HCT116 (cell line): ENCODE measurements around the gene GFOD1. TPM values are rescaled to one million over a fixed set of nuclear protein-coding genes. Genes with fewer than 3 reads are reported as not detected.

Experiments used
- ATAC-seq: fragments of 200-7000 bp; cut with Tn5 transposase; 2 replicates; pipeline ENCODE4 v1.9.1; 2020; ENCODE audit warnings: mild to moderate bottlenecking, moderate library complexity
- BruUV-seq: library from RNA; stranded (reverse); fragments of 400-500 nt; replicated peaks from 2 replicates; lab custom pipeline; 2021; lab: Mats Ljungman, UMichigan
- CTCF ChIA-PET: fragments of 300-600 bp; sonication (Branson Sonifier 250); formaldehyde crosslinking; loops from one replicate; lab custom pipeline; 2021; ENCODE audit warnings: antibody characterized with exemption; lab: Charles Lee
- POLR2A ChIA-PET: fragments of 300-600, 350-600 bp; sonication (Branson Sonifier 250); formaldehyde crosslinking; loops from one replicate; lab custom pipeline; 2021; ENCODE audit warnings: antibody characterized with exemption; lab: Charles Lee
- RAD21 ChIA-PET, 2 experiments: fragments of 300-600 bp; sonication (Branson Sonifier 250); formaldehyde crosslinking; loops; one replicate each; lab custom pipeline; 2023; ENCODE audit warnings: low total read pairs in 2 of 2; ENCODE audit not compliant: uncharacterized antibody in 2 of 2, unreplicated experiment in 2 of 2, low non-redundant PET in 1 of 2; lab: Charles Lee
- DNase-seq: peaks from one replicate; pipeline ENCODE4 v3.0.0-alpha.2; 2010; ENCODE audit warnings: low read depth, low spot score
- H2AFZ ChIP-seq: fragments of 200-600 bp; shearing (Covaris generic), sonication (generic); 2 replicates; pipeline ENCODE4 v1.6.1; 2017; ENCODE audit warnings: low read depth, mixed run types, mixed read lengths, antibody characterized with exemption, low read length; ENCODE audit not compliant: poor library complexity, severe bottlenecking
- H3K27ac ChIP-seq: 2 replicates; pipeline ENCODE4 v1.5.1; 2012; ENCODE audit warnings: low read depth, low read length
- H3K27me3 ChIP-seq: fragments of 200-600 bp; sonication (generic); 2 replicates; pipeline ENCODE4 v1.6.1; 2016; ENCODE audit warnings: mixed run types, low read length, mixed read lengths; ENCODE audit not compliant: insufficient read depth
- H3K36me3 ChIP-seq, 2 experiments: fragments of 200-500 bp in 1 of 2; fragments of 200-600 bp in 1 of 2; sonication (Bioruptor generic) in 1 of 2; sonication (generic) in 1 of 2; 2 replicates each; pipeline versions ENCODE4 v1.5.1 to v1.6.1; 2014 to 2016; ENCODE audit warnings: low read length in 2 of 2, inconsistent platforms in 1 of 2, mixed read lengths in 1 of 2, mixed run types in 1 of 2; ENCODE audit not compliant: insufficient read depth in 2 of 2, control insufficient read depth in 1 of 2
- H3K4me1 ChIP-seq, 2 experiments: fragments of 200-600 bp in 1 of 2; sonication (generic) in 1 of 2; 2 replicates each; pipeline versions ENCODE4 v1.5.1 to v1.6.1; 2012 to 2017; ENCODE audit warnings: low read length in 2 of 2, inconsistent platforms in 1 of 2, mild to moderate bottlenecking in 1 of 2, mixed read lengths in 1 of 2, mixed run types in 1 of 2, moderate library complexity in 1 of 2; ENCODE audit not compliant: insufficient read depth in 2 of 2, control insufficient read depth in 1 of 2
- H3K4me2 ChIP-seq: fragments of 200-600 bp; sonication (generic); 2 replicates; pipeline ENCODE4 v1.6.1; 2017; ENCODE audit warnings: mixed run types, low read length, mixed read lengths
- H3K4me3 ChIP-seq, 2 experiments: fragments of 200-600 bp in 1 of 2; sonication (generic) in 1 of 2; replicated peaks in 1 of 2; 2 replicates each; pipeline ENCODE4 v1.5.1; 2011 to 2016; ENCODE audit warnings: low read length in 2 of 2, control low read depth in 1 of 2, low read depth in 1 of 2, mild to moderate bottlenecking in 1 of 2, mixed read lengths in 1 of 2, mixed run types in 1 of 2
- H3K79me2 ChIP-seq: fragments of 200-600 bp; sonication (generic); 2 replicates; pipeline ENCODE4 v1.6.1; 2017; ENCODE audit warnings: mild to moderate bottlenecking, mixed run types, low read length, moderate library complexity, mixed read lengths; ENCODE audit not compliant: insufficient read depth
- H3K9ac ChIP-seq: fragments of 200-600 bp; sonication (generic); 2 replicates; pipeline ENCODE4 v1.6.1; 2016; ENCODE audit warnings: low read length, mixed read lengths
- H3K9me2 ChIP-seq: fragments of 200-600 bp; sonication (generic), shearing (Covaris generic); 2 replicates; pipeline ENCODE4 v1.6.1; 2017; ENCODE audit warnings: mixed run types, mild to moderate bottlenecking, moderate library complexity; ENCODE audit not compliant: insufficient read depth
- H3K9me3 ChIP-seq, 2 experiments: fragments of 200-500 bp in 1 of 2; fragments of 200-600 bp in 1 of 2; sonication (Bioruptor generic) in 1 of 2; sonication (generic) in 1 of 2; 2 replicates each; pipeline ENCODE4 v1.6.1; 2014 to 2017; ENCODE audit warnings: low read length in 2 of 2, mixed read lengths in 2 of 2, inconsistent platforms in 1 of 2, low read depth in 1 of 2, mild to moderate bottlenecking in 1 of 2, mixed run types in 1 of 2, moderate library complexity in 1 of 2; ENCODE audit not compliant: control insufficient read depth in 1 of 2, insufficient read depth in 1 of 2
- H4K20me1 ChIP-seq: fragments of 200-600 bp; sonication (generic), shearing (Covaris generic); 2 replicates; pipeline ENCODE4 v1.6.1; 2017; ENCODE audit warnings: mixed run types, mild to moderate bottlenecking, moderate library complexity; ENCODE audit not compliant: insufficient read depth
- ATF3 ChIP-seq: IDR thresholded peaks from 2 replicates; pipeline ENCODE4 v1.6.1; 2012
- CTCF ChIP-seq, 3 experiments: fragments of 200-600 bp in 1 of 3; sonication (generic) in 1 of 3; IDR thresholded peaks in 2 of 3; conservative IDR thresholded peaks in 1 of 3; 2 replicates each; pipeline ENCODE4 v1.5.1; 2012 to 2017; ENCODE audit warnings: low read depth in 2 of 3, low read length in 2 of 3, antibody characterized with exemption in 1 of 3, borderline replicate concordance in 1 of 3, control low read depth in 1 of 3, mild to moderate bottlenecking in 1 of 3, mixed read lengths in 1 of 3, mixed run types in 1 of 3, moderate library complexity in 1 of 3; ENCODE audit not compliant: insufficient read depth in 1 of 3
- EGR1 ChIP-seq: IDR thresholded peaks from 2 replicates; pipeline ENCODE4 v1.6.1; 2012; ENCODE audit warnings: low read depth
- ELF1 ChIP-seq: IDR thresholded peaks from 2 replicates; pipeline ENCODE4 v1.6.1; 2012; ENCODE audit warnings: low read depth, borderline replicate concordance
- EZH2 ChIP-seq: fragments of 200-600 bp; sonication (generic); IDR thresholded peaks from 2 replicates; pipeline ENCODE4 v1.6.1; 2017; ENCODE audit warnings: antibody characterized with exemption, mixed run types
- EZH2phosphoT487 ChIP-seq: fragments of 200-600 bp; IDR thresholded peaks from 2 replicates; pipeline ENCODE4 v1.6.1; 2018; ENCODE audit warnings: antibody characterized with exemption, borderline replicate concordance
- MAX ChIP-seq: IDR thresholded peaks from 2 replicates; pipeline ENCODE4 v1.6.1; 2012
- RAD21 ChIP-seq: IDR thresholded peaks from 2 replicates; pipeline ENCODE4 v1.6.1; 2012; ENCODE audit warnings: low read depth, mild to moderate bottlenecking
- SIN3A ChIP-seq: IDR thresholded peaks from 2 replicates; pipeline ENCODE4 v1.6.1; 2012; ENCODE audit warnings: low read depth
- SRF ChIP-seq: IDR thresholded peaks from 2 replicates; pipeline ENCODE4 v1.6.1; 2012; ENCODE audit warnings: low read depth
- TCF7L2 ChIP-seq: IDR thresholded peaks from 2 replicates; pipeline ENCODE4 v1.7.0; 2011; ENCODE audit warnings: borderline replicate concordance, inconsistent platforms; ENCODE audit not compliant: insufficient read depth, insufficient read length; ENCODE audit errors: extremely low read depth
- ZFX ChIP-seq: fragments of 450-650 bp; IDR thresholded peaks from 2 replicates; pipeline ENCODE4 v1.6.1; 2017
- ZNF274 ChIP-seq: fragments of 200-500 bp; sonication (Bioruptor generic); IDR thresholded peaks from 2 replicates; pipeline ENCODE4 v1.6.1; 2014; ENCODE audit warnings: mild to moderate bottlenecking, low read depth, low read length, inconsistent platforms
- intact Hi-C: fragments of 100-400 bp; cut with micrococcal nuclease; formaldehyde crosslinking; loops from 2 replicates; pipeline ENCODE4 v1.10.0; 2022
- total RNA-seq: library from RNA; stranded (reverse); gene quantifications from one replicate; pipeline ENCODE4 v1.2.1, GENCODE V29; 2021; ENCODE audit not compliant: unreplicated experiment

Gene GFOD1
- total RNA-seq, 1 experiment from 2014 or later: 3.8 TPM

GRCh38 chr6:13515912-13516311 is 28.5 kb upstream of the GFOD1 start (continued):
- TF ChIP-seq EZH2: no peak
- no peak for TF ChIP-seq SIN3A
- TF ChIP-seq, all 23 proteins: peak for 0

- TF ChIP-seq ELF1: no peak
- no peak for TF ChIP-seq MAX
- H3K4me1 ChIP-seq: peaks cover 0 to 7% of the 10 kb centered on the region in 2 experiments; a peak in 1 of 4 replicates
- H3K27me3 ChIP-seq: no peaks in the 10 kb centered on the region
- H3K36me3 ChIP-seq: no peaks in the 10 kb centered on the region
- no peaks in the 10 kb centered on the region for H4K20me1 ChIP-seq
- H3K79me2 ChIP-seq: no peaks in the 10 kb centered on the region
- ATAC-seq: no peak
- no peak overlapping the region for H3K9ac ChIP-seq
- H2AFZ ChIP-seq: no peak overlapping the region
- ChIA-PET POLR2A (no interaction called here), CTCF (no interaction called here), RAD21 (no interaction called here)
- H3K27ac ChIP-seq: no peak overlapping the region
- no peaks in the 10 kb centered on the region for H3K9me3 ChIP-seq
- no peak overlapping the region for H3K4me2 ChIP-seq
- H3K9me2 ChIP-seq: 0 out of 2 replicates have a peak, but pooled peaks cover 2% of the 10 kb centered on the region
- BruUV-seq: no TSS peak
- H3K4me3 ChIP-seq: no peak overlapping the region
- intact Hi-C loops: no loop called here
- no peak for DNase-seq
These were observed 26.5 kb upstream of the GFOD1 start for GRCh38 chr6:13513626-13514502.

GRCh38 chr6:13512900-13513299 is 25.5 kb upstream of the GFOD1 start:
- Histone ChIP-seq H3K9me3 (no peaks in the 10 kb centered on the region), H3K4me1 (peaks cover 0 to 7% of the 10 kb centered on the region in 2 experiments; a peak in 1 of 4 replicates), H3K79me2 (no peaks in the 10 kb centered on the region), H3K4me3 (no peak overlapping the region), H3K9me2 (0 out of 2 replicates have a peak, but pooled peaks cover 2% of the 10 kb centered on the region), H2AFZ (no peak overlapping the region), H3K36me3 (no peaks in the 10 kb centered on the region), H3K27me3 (no peaks in the 10 kb centered on the region), H3K9ac (no peak overlapping the region), H3K27ac (no peak overlapping the region), H3K4me2 (no peak overlapping the region), H4K20me1 (no peaks in the 10 kb centered on the region)
- DNase-seq (no peak), ATAC-seq (no peak)
- no TSS peak for BruUV-seq
- intact Hi-C loops: no loop called here
- ChIA-PET RAD21 (no interaction called here), CTCF (no interaction called here), POLR2A (no interaction called here)
- TF ChIP-seq ZNF274 (no peak), EGR1 (no peak), ELF1 (no peak), EZH2phosphoT487 (no peak), ZFX (no peak), TCF7L2 (no peak), SRF (no peak), ATF3 (no peak), RAD21 (no peak), CTCF (IDR thresholded peaks at IDR 0.05 in 2 of 3, conservative IDR thresholded peaks at IDR 0.05 in 1 of 3; ENCODE audit: borderline replicate concordance in 1 of 3, insufficient read depth in 1 of 3, low read depth in 2 of 3, low read length in 2 of 3) (no peak)
